Astrocyte of the spinal cord (primary cell): ENCODE results near the gene ARHGAP26.

ENCODE experiments used
- DNase-seq: peaks from one replicate; pipeline ENCODE4 v3.0.0; 2011; ENCODE audit warnings: low read depth, low spot score
- H3K4me3 ChIP-seq: 2 replicates; pipeline ENCODE4 v1.5.1; 2011; ENCODE audit warnings: low read depth, mild to moderate bottlenecking, low read length, moderate library complexity
- CTCF ChIP-seq: IDR thresholded peaks from 2 replicates; pipeline ENCODE4 v1.5.1; 2012; ENCODE audit warnings: low read depth, mild to moderate bottlenecking, low read length, inconsistent platforms
- in situ Hi-C: cut with HindIII; loops from 2 replicates; pipeline ENCODE4 v1.10.0; 2017; ENCODE audit warnings: low sequenced_read_pairs

Gene ARHGAP26

DNA sequence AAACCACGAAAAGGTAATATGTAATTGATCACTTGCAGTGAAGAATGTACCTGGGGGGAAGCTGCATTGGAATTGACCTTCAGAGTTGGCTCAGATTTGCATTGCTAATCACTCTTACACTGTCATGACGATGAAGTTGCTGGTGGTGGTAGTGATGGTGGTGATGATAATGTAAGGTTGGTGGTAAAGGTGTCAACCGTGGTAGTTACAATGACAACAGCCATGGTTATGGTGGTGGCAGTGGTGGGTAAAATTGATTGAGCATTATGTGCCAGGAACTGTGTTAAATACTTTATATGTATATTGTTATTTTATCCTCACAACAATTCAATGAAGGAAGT lies 350.9 kb downstream of the ARHGAP26 start:
- no peak for DNase-seq
- TF ChIP-seq CTCF, result no peak
- in situ Hi-C loops, result no loop called here
- no peak overlapping the region for H3K4me3 ChIP-seq

GRCh38 chr5:143124593-143124992 lies 354.4 kb downstream of the ARHGAP26 start:
- no peak for TF ChIP-seq CTCF
- H3K4me3 ChIP-seq, result no peak overlapping the region
- in situ Hi-C loops, result no loop called here
- DNase-seq, result no peak

DNA sequence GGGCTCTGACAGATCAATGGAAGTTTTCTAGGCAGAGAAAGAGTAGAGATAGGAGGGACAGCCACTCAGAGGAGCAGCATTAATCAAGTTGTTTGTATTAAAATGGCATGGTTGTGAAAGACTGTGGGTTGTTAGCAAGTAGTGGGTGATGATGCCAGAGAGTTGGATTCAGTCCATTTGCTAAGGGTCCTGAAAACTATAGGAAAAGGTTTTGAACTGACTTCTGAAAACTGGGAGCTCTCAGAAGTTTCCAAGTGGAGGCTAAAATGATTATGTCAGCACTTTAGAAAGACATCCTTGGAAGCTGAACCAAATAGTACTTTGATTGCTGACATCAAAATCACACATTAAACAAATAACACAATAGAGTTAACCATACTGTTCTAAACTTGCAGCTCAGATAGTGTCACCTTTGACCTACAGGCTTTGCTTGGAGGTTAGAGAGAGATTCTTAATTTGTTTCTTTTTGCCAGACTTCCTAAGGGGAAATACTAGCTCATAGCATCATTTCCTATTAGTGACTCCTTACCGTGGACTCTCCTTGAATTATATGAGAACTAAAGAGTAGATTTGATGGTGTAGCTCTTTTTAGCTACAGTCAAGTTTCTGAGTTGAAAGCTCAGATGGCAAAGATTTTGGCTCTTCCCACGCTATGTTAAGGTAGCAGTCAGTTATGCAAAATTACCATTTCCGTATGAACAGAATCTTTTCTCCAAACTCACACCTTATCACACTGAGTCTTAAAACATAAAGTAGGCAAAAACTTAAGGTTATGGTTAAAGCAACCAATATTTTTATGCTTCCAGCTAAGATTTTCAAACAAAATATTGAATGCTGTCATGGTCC lies 356.2 kb downstream of the ARHGAP26 start:
- no peak for DNase-seq
- no peak overlapping the region for H3K4me3 ChIP-seq
- in situ Hi-C loops, result no loop called here
- no peak for TF ChIP-seq CTCF

- H3K4me3 ChIP-seq, result no peak overlapping the region
- DNase-seq, result no peak
- TF ChIP-seq CTCF, result no peak
- in situ Hi-C loops, result no loop called here
Observed at GRCh38 chr5:143128412-143129071, 358.4 kb downstream of the ARHGAP26 start.

DNA sequence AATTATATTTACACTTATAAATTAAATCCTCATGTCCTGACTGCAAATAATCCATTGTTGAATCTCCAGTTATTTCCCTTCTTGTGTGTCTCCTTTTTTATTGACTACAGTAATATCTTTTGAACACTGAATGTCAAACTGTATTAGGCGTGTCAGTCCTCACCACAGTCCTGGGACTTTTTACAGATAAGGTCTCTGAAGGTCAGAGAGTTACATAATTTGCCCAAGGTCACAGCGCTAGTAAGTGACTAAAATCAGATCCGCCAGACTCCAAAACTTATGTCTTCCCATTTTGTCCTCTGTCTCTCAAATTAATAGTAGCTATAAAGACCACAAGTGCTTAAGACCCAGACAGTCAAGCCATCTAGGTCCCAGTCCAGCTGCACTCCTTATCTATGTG lies 359.0 kb downstream of the ARHGAP26 start:
- in situ Hi-C loops, result no loop called here
- DNase-seq, result no peak
- TF ChIP-seq CTCF, result no peak
- H3K4me3 ChIP-seq, result no peak overlapping the region

GRCh38 chr5:143129910-143130612 lies 359.9 kb downstream of the ARHGAP26 start:
- in situ Hi-C loops, result no loop called here
- H3K4me3 ChIP-seq, result no peak overlapping the region
- no peak for DNase-seq
- no peak for TF ChIP-seq CTCF
